NK-92 (cell line): ENCODE results near the gene FBXO47.
"Not testable (repeated sequence)": the region's sequence is repeated elsewhere in the genome, so short reads cannot be mapped to it uniquely, and the experiment has no call there.

Source experiments
- DNase-seq: peaks from one replicate; lab custom pipeline; 2025; ENCODE audit not compliant: unreplicated experiment; lab: John Stamatoyannopoulos, UW

The FBXO47 gene

DNA sequence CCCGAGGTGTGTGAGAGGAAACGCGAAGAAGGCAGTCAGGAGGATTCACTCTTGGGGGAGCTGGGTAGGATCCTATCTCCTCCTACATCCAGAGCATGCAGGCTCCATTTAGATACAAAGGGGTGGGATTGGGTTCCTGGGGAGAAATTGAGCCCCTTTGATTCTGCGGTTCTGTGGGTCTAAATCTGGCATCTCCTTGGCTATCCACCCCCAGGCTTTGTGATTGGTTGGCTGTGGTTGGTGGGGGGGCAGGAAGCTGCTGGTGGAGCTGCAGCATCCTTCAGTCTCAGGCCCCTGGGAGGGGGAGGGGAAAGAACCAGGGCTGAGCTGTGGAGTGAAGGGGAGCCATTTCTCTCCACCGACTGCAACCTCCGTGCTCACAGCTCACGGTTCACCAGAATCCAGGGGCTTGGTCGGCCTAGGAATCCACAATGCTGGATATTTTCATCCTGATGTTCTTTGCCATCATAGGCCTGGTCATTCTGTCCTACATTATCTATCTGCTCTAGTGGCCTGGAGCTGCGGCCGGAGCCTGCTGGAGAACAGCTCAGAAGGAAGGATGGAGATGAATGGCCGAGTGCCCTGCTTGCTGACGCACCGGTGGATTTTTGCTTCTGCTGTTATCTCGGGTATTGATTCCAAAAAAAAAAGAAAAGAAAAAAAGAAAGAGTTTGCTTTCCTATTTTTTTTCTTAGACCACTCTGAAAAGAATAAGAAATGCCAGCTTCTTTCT lies 41.8 kb downstream of the FBXO47 start, which contains the start of gene LASP1NB:
Gene LASP1NB, plus strand, starts transcription at position 352 of the 733 bp plus-strand sequence.
- DNase-seq: no peak

GRCh38 chr17:38922538-38923297 lies 44.5 kb downstream of the FBXO47 start:
- DNase-seq: no peak

GRCh38 chr17:38921756-38922411 lies 45.3 kb downstream of the FBXO47 start:
- no peak for DNase-seq

DNA sequence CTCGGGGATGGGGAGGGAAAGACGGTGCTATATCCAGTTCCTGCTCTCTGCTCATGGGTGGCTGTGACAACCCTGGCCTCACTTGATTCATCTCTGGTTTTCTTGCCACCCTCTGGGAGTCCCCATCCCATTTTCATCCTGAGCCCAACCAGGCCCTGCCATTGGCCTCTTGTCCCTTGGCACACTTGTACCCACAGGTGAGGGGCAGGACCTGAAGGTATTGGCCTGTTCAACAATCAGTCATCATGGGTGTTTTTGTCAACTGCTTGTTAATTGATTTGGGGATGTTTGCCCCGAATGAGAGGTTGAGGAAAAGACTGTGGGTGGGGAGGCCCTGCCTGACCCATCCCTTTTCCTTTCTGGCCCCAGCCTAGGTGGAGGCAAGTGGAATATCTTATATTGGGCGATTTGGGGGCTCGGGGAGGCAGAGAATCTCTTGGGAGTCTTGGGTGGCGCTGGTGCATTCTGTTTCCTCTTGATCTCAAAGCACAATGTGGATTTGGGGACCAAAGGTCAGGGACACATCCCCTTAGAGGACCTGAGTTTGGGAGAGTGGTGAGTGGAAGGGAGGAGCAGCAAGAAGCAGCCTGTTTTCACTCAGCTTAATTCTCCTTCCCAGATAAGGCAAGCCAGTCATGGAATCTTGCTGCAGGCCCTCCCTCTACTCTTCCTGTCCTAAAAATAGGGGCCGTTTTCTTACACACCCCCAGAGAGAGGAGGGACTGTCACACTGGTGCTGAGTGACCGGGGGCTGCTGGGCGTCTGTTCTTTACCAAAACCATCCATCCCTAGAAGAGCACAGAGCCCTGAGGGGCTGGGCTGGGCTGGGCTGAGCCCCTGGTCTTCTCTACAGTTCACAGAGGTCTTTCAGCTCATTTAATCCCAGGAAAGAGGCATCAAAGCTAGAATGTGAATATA lies 46.6 kb downstream of the FBXO47 start:
- no peak for DNase-seq

GRCh38 chr17:38919316-38920078 lies 47.7 kb downstream of the FBXO47 start:
- DNase-seq: no peak

DNA sequence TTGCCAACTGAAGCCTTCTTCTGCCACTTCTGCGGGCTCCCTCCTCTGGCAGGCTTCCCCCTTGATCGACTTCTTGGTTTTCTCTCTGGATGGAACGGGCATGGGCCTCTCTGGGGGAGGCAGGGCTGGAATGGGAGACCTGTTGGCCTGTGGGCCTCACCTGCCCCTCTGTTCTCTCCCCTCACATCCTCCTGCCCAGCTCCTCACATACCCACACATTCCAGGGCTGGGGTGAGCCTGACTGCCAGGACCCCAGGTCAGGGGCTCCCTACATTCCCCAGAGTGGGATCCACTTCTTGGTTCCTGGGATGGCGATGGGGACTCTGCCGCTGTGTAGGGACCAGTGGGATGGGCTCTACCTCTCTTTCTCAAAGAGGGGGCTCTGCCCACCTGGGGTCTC lies 48.3 kb downstream of the FBXO47 start:
- no peak for DNase-seq

DNA sequence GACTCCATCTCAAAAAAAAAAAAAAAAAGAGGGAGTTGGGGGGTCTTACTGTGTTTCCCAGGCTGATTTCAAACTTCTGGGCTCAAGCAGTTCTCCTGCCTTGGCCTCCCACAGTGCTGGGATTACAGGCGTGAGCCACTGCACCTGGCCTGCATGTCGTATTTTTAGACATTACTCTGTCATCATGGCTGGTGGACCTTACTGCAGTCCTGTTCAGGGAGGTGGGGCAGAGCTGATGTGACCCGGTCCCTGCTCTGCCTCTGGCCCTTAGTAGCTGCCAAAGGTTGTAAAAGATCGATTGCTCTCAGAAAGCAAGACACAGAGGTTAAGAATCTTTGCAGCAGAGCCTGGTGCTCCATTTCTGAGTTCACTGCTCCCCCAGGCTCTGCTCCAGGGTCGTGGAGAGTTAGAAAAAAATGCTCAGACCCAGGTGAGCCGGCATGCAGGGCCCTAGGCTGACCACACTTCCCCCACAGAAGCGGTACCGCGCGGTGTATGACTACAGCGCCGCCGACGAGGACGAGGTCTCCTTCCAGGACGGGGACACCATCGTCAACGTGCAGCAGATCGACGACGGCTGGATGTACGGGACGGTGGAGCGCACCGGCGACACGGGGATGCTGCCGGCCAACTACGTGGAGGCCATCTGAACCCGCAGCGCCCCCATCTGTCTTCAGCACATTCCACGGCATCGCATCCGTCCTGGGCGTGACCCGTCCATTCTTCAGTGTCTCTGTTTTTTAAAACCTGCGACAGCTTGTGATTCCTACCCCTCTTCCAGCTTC lies 48.9 kb downstream of the FBXO47 start:
- no peak for DNase-seq

GRCh38 chr17:38917259-38917658 lies 49.9 kb downstream of the FBXO47 start:
- no peak for DNase-seq

DNA sequence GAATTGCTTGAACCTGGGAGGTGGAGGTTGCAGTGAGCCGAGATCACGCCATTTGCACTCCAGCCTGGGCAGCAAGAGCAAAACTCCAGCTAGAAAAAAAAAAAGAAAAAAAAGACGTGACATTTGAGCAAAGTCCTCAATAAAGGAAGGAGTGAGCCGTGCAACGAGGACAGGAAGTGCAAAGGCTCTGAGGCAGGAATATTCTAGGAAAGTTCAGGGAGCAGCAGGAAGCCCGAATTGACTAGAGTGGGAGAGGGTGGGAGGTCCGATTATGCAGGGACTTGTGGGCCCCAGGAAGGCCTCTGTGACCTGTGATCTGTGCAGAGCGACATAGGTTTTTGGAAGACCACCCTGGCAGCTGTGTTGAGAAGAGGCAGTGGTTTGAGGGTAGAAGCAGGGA lies 50.4 kb downstream of the FBXO47 start:
- DNase-seq: no peak

- no peak for DNase-seq
Measured at GRCh38 chr17:38915639-38915995, 51.6 kb downstream of the FBXO47 start.

- DNase-seq: no peak
Measured at GRCh38 chr17:38914741-38915638, 52.2 kb downstream of the FBXO47 start.

DNA sequence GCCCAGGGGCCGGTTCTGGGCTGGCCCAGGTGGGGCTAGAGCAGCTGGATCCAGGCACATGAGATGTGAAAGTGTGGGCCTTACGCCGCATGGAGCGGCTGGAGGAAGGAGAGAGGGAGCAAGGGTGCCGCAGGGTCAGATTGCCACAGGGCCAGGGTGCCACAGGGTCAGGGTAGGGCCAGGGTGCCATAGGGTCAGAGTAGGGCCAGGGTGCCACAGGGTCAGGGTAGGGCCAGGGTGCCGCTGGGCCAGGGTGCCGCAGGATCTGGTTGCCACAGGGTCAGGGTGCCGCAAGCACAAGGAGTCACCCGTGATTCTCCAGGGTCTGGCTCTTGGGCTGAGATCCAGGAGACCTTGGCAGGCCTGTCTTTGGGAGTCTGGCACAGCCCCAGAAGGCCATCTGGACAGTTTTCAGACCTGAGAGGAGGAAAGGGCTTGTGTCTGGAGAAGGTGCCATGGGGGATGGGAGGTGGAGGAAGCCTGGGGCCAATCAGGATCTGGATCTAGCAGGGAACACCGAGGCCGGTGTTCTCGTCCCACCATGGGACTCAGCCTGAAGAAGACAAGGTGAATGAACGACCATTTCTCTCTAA lies 54.9 kb downstream of the FBXO47 start:
- no peak for DNase-seq

DNA sequence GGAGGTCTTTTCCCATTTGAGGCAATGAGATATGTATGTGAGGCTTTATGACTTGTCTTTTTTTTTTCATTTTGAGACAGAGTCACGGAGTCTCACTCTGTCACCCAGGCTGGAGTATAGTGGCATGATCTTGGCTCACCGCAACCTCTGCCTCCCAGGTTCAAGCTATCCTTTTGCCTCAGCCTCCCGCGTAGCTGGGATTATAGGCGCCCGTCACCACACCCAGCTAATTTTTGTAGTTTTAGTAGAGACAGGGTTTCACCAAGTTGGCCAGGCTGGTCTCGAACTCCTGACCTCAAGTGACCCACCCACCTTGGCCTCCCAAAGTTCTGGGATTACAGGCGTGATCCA lies 55.5 kb downstream of the FBXO47 start:
- not testable (repeated sequence) for DNase-seq

GRCh38 chr17:38911081-38911730 lies 56.0 kb downstream of the FBXO47 start:
- DNase-seq: no peak

DNA sequence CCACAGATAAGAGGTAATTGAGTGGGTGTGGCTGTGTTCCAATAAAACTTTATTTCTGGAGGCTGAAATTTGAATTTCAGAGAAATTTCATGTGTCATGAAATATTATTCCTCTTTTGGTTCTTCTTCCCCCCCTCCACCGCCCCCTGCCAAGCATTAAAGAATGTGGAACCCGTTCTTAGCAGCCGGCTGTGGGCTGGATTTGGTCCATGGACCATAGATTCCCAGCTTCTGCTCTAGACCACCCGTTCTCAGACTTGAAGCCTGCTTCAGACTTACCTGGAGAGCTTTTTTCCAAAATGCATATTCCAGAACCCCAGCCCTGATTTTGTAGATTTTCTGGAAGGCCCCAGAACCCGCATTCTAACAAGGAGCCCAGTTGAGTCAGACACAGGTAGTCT lies 56.9 kb downstream of the FBXO47 start:
- DNase-seq: no peak

GRCh38 chr17:38908676-38909181 lies 58.5 kb downstream of the FBXO47 start:
- DNase-seq: no peak

DNA sequence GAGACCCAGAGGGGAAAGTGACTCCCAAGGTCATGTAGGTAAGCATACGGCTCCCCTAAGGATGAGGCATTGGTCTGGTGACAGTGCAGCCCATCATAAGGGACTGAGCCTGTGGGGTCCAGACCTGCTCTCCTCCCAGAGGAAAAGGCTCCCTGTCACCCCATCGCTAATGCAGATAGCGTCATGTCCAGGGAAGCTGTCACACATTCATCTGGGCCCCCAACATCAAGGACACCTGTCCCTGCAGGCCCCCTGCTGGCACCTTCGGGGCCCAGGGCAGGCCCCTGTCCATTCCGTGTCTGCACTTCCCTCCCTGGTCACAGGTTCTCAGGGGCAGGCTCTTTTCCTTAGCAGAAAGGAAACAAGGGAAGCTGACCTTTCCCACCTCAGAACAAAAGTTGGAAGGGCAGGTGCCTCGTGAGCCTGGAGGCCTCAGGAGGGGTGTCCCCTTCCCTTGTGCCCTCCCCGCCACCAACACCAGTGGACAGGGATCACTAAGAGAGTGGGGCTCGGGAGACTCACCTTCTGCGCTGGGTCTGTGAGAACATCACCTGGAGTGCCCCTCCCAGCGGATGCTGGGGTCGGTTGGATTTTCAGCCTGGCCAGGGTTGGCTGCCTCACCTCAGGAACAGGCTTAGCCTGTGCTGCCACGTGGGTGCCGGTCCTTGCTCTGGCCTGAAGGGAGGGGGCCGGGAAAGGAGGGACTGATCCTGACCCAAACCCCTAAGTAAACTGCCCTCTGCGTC lies 59.1 kb downstream of the FBXO47 start:
- no peak for DNase-seq
